NCI-H2196 (cell line): Measurements from ENCODE around the gene ARHGEF35.
"Not testable (repeated sequence)": the region's sequence is repeated elsewhere in the genome, so short reads cannot be mapped to it uniquely, and the experiment has no call there.

Experiments used
- DNase-seq: peaks from one replicate; lab custom pipeline; 2025; ENCODE audit not compliant: unreplicated experiment; lab: John Stamatoyannopoulos, UW

The ARHGEF35 gene

DNA sequence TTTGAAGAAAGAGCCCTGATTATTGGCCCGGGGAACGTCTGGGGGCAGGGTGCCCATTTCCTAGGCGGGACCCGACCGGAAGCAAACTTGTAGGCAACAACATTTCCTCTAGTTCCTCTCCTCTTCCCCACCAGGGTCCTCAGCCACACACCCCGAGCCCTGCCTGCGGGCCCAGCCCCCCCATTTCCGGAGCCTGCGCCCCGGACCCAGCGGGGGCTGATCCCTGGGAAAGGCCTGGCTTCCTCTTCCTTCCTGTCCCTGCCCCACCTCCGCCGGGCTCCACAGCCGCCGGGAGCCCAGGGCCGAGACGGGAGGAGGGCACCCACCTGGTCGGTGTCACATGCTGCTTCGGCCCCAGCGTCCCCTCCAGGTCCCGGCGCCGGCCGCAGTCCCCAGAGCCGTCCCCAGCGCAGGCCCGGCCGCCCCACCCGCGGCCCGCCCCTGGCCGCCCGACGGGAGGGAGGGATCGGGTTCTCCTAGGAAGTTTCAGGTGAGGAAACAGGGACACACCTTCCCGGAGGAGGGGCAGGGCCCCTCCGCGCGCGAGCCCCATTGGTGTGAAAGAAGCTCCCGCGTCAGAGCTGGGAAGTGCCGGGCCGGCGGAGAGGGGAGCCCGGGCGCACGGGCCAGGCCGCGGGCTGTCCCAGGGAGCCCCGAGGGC is at the start of gene ARHGEF35:
TSS of gene ARHGEF35 (minus strand) at position 622 of the 661 bp plus-strand sequence. CDS start 7,450 bp downstream, outside the sequence.
- DNase-seq = not testable (repeated sequence)

DNA sequence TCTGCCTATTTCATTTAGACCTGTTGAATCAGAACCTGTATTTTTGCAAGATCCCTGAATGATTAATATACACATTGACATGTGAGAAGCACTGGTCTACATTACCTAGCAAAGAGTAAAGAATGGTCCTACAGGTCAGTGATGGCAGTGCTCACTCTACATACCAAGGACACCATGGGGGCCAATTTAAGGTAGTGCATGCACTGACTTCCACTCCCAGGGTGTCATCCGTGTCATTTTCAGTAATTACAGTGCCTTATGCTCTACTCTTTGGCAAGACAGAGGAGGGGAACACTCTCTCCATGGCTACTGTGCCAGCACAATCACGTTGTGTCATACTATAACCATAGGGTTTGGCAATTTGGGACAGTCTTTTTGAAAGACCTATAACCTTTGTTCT is 49.7 kb upstream of the ARHGEF35 start:
- not testable (repeated sequence) for DNase-seq

DNA sequence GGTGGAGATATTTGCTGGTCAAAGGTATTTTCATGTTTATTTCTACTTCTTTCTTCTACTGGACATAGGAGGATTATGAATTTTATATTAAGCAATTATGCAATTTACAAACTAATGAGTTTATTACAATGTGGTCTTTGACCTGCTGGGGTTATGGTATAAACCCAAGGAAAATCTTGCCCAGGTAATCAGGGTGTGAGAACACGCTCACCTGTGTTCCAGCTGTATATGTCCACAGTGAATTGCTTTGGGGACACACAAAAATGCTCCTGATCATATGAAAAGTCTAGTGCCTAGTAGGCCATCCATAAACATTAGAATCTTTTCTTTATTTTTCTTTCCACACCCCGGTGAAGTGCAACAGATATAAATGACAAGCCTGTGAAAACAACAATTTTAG is 43.7 kb upstream of the ARHGEF35 start, which contains the start of gene OR2A42:
TSS of gene OR2A42 (minus strand) at position 241 of the 400 bp plus-strand sequence. CDS start 6,762 bp downstream, outside the sequence.
- not testable (repeated sequence) for DNase-seq

DNA sequence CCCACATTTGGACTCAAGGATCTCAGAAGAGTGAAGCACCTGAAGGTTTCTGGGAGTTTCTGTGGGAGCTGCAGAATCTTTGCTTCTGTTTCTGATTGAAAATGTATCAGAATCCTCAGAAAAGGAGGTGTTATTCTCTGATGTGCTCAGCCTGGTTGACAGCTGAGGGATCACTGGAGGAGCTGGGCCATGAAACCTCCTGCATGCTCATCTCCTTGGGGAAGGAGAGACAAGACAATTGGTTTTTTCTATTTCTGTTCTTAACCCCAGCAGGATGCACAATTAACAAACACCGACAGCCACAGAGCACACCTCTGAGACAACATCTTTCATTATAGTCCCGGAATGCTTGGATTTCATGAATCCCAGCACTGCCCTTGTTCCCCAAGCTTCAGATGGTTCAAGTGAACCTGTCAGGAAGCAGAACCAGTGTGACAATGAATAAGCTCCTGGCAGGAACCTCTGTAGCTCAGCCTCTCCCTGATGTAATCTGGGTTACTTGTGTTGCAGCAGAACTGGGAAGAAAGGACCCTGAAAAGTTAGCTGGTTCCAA is 43.0 kb upstream of the ARHGEF35 start:
- not testable (repeated sequence) for DNase-seq

DNA sequence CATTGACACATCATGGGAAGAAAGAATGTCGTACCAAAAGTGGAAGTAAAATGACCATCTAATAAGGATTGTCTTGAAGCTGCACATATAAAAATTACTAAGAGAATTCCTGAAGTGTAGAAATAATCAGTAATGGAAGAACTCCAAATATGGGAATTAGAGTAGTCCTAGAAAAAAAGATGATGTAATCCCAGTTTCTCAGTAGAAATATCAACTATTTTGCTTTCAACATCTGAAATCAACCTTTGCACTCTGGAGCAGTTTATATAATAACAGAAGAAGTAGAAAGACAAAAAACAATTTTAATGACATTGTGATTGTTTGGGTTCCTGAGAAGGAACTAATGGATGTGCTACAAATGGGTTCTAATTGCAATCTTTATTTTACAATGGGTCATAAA is 37.4 kb upstream of the ARHGEF35 start:
- DNase-seq = not testable (repeated sequence)

DNA sequence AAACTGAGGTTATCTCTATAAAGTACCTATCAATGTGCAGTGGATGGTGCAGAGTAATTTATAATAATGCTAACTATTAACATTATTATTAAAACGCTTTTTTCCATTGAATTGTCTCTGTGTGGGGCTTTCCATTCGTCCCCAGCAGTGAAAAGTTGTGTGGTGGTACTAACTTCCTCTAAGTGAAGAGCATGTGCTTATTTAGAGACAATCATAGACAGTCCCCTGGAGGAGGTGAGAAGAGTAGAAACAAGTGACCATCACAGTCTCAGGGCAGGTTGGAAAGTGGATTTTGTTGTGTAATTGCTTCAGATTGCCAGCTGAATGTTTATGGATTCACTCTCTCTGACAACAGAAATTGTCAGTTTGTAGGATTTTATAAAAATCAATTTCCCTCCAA is 35.4 kb upstream of the ARHGEF35 start:
- DNase-seq = not testable (repeated sequence)

DNA sequence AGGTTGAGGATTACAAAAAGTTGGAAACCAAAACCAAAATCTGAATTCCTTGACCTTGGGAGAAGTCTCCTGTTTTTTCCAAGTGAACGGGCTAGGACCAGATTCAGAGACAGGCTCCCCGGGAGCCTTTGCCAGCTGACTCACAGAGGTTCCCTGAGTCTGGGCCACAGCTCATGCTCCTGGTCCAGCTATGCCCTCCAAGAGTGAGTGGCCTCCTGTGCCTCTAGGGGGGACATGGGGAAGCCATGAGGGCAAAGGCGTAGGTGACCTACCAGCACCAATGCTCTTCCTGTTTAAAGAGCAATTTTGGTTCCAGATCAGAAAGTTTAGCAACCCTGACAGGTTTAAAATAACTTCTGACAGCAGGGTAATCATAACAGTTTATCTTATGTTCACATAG is 33.2 kb upstream of the ARHGEF35 start:
- DNase-seq = not testable (repeated sequence)

DNA sequence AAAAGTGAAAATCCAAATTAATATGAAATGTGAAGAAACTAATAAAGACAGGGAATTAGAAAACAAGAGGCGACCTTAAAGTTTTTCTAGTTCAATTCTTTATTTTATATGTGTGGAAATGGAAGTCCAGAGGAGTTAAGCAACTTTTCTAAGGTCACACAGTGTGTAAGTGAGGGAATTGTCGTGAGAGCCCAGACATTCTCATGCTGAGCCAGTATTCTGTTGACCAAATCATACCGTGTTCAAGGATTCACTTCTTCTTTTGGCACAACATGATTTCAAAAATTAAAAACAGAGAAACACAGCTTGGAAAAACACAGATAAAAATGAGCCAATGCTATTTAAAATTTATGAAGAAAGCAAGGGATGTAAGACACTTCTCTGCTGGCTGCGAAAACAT is 31.2 kb upstream of the ARHGEF35 start:
- DNase-seq = not testable (repeated sequence)

DNA sequence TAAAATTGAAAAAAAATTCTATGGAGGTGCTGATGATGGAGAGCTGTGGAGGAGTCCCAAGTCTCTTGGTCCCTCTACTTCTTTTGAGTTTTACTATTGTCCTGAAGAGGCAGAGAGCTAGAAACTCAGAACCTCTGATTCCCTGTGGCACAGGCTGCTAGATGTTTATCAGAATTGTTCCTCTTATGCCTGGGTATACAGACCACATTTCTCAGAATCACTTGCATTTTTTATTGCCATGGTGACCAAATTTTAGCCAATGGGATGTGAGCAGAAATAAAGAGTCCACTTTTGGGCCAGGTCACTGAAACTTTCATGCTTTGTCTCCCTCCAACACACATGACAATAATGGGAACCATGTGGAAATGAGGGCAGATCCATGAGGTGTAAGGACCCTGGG is 28.0 kb upstream of the ARHGEF35 start:
- DNase-seq = not testable (repeated sequence)

DNA sequence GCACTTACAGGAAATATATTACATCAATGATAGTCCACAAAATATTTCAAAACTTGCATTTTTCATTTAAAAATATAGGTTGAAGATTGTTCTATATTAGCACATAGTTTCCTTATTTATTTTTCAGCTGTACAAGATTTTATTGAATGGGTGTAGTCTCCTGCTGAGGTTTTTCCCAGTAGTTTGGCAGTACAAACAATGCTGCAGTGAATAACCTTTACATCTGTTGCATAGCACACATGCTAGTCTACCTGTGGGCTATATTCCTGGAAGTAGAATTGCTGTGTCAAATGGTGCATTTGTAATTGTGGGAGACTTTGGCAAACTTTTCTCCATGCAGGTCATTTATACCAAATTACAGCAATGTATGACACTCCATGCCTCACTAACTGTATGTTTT is 24.9 kb upstream of the ARHGEF35 start:
- not testable (repeated sequence) for DNase-seq

DNA sequence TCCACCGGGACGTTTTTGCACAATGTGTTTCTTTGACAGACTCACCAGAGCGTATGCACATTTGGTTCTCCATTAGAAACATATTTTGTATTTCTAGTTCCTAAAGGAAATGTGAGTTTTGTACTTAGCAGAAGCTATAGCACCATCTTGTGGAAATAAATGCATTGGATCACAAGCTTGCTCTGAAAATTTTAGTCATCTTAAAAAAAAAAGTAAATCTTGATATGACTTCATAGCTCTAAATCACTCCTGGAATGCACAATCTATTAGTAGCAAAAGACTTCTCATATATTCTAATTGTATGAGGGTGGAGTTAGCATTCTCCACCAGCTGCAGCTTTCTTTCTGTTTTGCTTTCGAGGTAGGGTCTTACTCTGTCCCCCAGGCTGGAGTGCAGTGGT is 23.5 kb upstream of the ARHGEF35 start:
- DNase-seq = not testable (repeated sequence)

DNA sequence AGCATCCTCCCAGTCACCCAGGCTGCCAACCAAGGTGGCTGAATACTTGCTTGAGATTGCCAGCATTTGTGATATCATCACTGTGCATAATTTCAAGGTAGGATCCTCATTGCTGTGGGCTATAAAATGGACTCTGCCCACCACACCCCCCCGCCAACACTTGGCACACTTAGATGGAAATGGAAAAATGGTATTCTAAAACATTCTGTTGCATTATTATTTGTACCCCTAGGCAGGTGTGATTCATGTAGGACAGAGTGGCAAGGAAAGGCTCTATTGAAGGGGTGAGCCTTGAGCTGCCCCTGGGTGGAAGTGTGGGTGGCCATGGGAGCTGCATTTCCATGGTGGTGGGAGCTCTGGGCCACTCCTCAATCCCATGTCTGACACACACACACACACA is 22.9 kb upstream of the ARHGEF35 start:
- not testable (repeated sequence) for DNase-seq

DNA sequence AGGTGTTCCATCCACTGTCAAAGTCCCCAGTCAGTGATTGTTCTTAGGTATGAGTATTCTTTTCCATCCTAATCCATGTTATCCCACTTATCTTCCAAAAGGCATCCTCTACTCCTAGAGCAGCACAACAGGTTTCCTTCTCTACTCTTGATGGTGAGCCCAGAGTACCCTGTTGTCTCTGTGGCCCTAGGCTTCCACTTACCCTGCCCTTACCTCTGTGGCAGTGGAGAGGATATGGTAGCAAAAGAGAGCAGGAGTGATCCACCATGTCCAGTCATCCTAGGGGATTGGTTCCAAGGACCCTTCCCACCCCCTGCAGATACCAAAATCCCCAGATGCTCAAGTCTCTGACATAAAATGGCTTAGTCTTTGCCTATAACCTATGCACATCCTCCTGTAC is 21.6 kb upstream of the ARHGEF35 start:
- not testable (repeated sequence) for DNase-seq

DNA sequence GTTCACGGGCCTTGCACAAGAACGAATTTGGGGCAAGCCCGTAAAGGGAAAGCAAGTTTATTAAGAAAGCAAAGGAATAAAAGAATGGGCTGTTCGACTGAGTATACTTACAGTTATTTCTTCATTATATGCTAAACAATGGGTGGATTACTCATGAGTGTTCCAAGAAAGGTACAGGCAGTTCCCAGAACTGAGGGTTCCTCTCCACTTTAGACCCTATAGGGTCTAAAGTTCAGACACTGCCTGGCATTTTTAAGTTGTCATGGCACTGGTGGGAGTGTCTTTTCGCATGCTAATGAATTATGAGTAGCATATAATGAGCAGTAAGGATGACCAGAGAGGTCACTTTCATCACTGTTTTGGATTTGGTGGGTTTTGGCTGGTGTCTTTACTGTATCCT is 9.7 kb upstream of the ARHGEF35 start:
- not testable (repeated sequence) for DNase-seq

DNA sequence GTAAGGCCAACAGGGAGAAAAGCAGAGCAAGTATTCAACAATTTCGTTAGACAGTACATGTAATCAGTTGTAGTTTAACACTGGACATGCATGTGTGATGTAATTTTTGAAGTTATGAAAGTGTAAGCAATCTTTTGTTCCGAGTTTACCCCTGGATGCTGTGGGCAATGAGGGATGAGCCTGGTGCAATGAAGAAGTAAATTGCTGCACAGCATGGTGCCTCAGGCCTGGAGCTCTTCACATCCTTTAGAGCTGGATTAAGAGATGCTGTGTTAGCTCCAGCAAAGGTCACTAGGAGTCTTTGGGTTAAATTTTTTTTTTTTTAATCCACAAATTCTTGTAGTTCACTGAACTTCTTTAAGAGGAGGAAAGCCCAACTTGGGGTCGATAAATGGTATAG is 7.5 kb upstream of the ARHGEF35 start:
- not testable (repeated sequence) for DNase-seq

DNA sequence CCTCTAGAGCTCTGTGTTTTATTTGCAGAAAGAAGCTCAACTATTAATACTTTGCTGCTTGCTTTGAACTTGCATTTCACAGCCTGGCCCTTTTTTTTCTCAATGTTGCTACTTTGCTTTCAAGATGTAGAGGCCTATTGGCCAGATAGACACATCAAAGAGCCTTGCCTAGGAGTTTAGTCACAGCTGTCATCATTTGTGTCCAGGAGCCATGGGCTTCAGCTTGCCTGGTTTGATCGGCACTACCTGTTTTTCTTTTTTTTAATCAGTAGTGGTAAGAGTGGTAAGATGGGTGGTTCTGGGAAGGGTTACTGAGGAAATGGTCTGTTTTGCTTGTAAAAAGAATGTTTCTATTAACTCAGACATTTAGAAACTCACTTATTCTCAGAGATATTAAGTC is 6.3 kb upstream of the ARHGEF35 start:
- DNase-seq = not testable (repeated sequence)

DNA sequence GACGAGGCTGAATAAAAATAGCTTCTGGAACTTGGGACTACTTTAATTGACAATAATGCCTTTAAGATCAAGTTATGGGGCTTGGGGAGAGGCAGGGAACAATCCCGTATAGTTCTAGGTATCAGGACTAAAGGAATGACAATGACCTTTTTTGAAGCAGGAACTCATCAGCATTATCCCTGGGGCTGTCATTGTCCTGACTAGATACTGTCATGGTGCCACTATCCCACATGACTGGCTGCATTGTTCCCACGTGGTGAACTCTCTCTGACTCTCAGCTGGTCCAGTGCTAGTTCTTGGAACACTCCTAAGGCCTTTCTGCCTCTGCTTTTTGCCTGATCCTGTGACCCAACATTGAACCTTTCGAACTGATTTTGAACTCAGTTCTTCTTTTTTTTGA is 3.3 kb upstream of the ARHGEF35 start:
- not testable (repeated sequence) for DNase-seq

DNA sequence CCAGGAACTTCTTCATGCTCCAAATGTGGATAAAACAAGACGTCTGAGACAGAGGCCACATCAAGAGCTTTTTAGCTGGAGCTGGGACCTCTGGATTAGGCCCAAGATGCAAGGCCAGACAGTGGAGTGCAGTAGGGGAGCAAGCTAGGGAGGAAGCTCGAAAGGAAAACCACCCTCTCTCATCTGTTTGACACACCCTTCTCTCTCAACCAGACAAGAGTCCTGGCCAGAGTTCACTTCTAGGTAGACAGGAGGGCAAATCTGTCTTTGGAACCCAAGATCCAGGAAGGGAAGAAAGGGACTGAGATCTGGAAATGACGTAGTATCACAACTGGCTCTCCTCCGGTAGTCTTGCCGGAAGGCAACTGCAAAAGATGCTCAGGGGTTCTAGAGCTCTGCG is 1.2 kb downstream of the ARHGEF35 start:
- DNase-seq = not testable (repeated sequence)

DNA sequence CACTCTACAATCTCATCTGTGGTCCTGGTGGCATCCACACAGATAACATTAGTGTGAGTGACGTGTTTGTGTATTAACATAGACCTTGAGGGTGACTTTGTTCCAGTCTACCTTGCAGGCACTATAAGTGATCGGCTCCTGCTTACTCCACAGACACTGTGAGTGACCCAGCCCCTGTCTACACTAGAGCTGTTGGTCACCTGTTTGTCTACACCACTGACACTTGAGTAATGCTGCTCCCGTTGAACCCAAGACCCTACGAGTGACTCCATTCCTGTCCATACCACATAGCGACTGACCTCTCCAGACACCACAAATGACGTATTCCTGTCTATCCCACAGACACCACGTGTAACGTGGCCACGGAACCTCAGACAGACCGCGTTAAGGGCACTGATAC is 1.9 kb downstream of the ARHGEF35 start:
- not testable (repeated sequence) for DNase-seq

DNA sequence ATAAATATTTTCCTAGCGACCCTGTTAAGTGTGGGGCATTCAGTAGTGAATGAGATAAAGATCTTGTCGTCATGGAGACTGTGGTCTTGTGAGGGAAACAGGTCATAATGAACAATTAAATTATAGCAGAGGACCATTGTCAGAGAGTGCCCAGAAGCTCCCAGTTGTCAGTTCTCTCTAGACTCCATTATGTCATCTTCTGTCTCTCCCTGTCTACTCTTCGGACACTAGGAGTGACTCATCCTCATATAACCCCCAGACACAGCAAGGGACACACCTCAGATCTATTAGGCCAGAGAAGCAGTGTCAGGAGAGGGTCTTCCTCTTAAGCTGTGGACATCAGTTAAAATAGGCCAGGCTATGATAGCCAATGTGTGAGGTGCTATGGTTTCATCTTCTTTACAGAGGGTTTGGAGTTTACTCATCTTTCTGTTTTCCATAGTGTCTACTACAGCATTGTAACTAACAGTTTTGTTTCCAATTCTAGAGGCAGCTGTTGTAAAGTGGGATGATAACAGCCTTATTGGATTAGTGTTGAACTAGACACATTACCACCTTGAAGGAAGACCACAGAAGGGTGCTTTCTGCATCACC is 7.0 kb downstream of the ARHGEF35 start:
- not testable (repeated sequence) for DNase-seq

DNA sequence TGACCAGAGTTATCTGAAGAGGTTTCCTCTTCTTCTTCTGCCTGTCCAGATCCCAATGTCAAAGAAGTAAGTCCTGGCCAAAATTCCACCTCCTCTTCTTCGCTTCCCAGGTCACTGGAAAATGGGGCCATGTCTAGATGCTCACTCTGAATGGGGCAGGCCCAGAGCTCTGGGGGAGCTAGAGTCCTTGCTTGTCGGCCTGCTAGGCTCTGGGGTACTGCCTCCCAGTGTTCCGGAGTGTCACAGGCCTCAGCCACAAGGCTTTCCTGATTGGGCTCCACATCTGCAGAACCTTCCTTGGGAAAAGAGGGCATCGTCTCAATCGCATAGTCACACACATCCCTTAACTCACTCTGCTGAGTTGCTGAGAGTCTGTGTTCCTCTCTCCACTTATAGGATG is 7.8 kb downstream of the ARHGEF35 start:
- DNase-seq = not testable (repeated sequence)

DNA sequence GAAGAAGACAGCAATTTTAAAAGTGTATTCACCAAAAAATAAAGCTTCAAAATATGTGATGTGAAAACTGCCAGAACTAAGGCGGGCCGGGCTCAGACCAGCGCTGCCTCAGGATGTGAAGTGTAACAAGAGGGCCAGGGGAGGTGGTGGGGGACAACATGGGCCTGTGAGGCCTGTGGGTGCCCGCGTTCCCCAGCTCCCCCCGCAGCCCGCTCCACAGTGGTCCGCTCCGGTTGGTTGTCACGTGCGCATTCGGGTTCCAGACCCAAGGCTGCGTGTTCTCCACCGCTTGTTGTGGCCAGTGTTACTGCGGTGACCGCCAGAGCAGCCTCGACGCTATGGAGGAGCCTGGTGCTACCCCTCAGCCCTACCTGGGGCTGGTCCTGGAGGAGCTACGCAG is 12.5 kb downstream of the ARHGEF35 start, which contains the start of gene CTAGE4:
TSS of gene CTAGE4 (plus strand) at position 301 of the 400 bp plus-strand sequence. CDS start at position 339, 38 bp downstream.
- DNase-seq = not testable (repeated sequence)
